NCI-H2227 treated with DMSO at 0.1 percent for 48 hours (cell line): Measurements from ENCODE around the gene BICC1.

Source experiments
- DNase-seq: peaks from one replicate; lab custom pipeline; 2025; lab: John Stamatoyannopoulos, UW

BICC1 gene

DNA sequence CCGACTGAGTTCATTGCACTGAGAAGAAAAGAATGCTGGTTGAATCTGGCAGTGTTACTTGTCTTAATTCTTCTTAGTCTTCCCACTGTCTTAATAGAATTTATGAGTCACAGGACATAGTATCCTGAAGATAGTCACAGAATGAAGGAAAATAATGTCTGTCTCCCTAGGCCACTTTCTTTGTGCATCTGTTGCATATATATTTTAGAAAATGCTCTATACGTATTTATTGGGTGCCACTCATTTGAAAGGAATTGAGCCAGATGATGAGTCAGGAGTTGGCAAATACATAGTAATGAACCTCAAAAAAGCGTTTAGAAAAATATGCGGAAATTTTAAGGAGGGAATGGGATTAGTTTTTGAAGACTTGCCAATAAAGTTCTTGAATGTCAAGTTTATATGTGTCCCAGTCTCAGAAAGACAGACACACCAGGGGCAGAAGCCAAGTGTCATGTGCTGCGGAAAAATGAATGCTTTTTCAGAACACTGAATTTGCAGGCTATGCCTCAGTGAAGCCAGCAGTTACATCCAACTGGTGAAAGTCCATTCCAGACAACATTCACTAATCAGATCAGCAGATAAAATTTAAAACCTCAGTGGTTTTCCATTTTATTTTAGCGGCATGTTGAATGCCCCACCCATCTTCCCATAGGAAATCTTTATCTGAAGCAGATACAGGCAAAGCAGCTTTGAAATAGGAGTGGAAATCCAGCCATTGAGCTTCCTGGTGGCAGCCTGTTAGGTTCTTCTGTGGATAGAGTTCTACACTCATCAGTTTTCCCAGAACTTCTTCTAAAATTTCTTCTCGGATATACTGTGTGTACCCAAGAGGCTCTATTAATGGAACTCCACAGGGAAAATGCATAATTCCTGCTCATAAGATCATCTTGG, 308.4 kb downstream of the BICC1 start:
- no peak for DNase-seq

DNA sequence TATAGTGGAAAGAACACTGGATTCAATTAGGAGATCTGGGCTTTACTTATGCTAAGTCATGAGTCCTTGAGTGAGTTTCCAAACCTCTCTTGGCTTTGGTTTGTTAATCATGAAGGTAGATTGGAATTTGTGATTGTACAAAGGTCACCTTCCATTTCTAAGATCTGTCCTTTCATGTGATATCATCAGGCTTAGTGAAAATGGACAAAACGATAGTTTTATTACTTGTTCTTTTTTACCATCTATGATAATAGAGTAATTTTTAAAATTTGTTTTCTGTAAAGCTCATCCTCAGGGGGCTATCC, 309.0 kb downstream of the BICC1 start:
- no peak for DNase-seq

DNA sequence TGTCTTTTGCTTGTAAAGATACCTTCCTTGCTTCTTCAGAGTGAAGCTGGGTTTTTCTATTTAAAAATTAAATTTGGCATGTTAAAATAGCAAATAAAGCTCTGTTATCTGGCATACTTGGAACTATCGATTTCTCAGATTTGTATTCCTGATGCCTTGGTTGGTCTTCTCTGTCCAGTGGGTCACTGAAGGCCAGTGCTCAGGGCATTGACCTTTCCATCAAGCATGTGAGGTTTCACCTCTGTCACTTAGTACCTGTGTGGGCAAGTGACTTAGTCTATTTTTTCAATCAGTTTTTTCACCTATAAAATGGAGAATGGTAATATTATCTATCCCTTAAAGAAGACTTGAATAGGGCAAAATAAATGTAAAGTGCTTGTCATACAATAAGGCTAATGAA, 311.3 kb downstream of the BICC1 start:
- no peak for DNase-seq

DNA sequence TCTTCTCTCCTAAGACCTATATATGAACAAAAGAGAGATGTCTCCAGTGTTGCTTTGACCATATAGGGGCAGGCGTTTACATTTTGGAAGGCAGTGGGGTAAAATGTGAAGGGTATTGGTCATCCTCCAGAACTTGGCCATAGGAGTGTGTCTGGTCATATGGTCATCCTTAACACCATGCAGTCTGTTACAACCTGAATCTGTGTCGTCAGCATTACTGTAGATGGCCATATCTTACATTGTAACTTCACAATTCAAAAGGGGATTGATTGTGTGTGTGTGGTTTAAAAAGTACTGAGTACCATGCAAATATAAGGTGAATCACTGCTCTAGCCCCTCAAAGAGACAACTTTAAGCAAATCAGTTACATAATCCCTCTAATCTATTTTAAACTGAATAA, 311.7 kb downstream of the BICC1 start:
- no peak for DNase-seq

DNA sequence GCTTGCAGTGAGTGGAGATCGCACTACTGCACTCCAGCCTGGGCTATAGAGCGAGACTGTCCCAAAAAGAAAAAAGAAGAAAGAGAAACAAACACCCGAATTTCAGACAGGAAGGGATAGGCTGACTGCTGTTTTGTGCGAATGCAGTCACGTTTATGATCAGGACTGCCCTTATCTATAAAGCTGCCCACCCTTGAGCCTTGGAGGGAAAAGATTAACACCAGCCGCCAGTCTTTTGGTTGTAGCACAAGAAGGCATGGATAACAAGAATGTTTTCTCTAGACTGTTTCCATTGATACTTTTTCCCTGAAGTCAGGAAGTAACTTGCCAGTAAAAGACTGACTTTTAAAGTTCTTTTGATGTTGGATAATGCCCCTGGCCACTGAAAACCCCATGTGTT, 314.0 kb downstream of the BICC1 start:
- no peak for DNase-seq

DNA sequence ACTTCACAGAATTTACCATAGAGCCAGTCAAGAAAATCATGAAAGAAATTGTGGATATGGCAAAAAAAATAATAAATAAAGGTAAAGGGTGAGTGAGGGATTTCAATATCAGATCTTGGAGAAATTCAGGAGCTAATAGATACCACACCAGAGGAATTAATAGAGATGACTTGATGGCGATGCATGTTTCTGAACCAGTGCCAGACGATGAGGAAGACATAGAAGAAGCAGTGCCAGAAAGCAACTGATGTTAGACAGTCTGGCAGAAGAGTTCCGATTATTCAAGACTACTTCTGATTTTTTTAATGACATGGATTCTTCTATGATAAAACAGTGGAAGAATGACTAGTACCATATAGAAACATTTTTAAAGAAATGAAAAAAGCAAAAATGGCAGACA, 314.7 kb downstream of the BICC1 start:
- no peak for DNase-seq

DNA sequence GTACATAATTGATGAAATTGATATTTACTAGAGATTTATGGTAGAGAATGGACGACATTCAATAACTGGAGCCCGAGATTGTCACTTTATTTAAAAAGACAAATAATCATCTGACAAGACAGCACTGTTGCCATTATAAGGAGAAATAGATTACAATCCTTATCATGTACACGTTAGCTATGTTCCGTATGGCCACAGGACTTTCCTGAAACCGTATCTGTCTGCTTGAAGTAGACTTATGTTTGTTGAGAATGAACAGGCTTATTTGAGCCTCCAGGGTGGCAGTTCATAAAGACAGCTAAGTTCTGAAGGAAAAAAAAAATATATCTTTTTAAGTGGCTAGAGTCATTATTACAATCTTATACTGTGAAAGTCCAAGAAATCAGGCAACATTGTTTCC, 317.2 kb downstream of the BICC1 start:
- no peak for DNase-seq

DNA sequence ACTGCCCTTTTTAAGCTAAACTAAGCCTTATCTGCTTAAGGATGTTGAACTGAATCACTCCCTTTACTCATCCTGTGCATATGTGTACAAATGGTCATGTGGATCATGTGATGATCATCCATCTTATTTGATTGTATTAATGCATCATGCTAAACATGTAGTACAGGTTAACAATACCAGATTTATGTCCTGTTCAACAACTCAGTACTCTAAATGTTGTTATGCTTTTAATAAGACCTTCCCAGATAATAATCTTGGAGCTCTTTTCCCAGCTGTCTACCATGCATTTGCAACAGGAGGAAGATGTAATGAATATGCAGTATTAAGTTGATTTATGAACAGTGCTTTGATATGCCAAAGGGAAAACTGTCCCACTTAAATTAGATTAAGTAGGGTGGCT, 318.0 kb downstream of the BICC1 start:
- no peak for DNase-seq

DNA sequence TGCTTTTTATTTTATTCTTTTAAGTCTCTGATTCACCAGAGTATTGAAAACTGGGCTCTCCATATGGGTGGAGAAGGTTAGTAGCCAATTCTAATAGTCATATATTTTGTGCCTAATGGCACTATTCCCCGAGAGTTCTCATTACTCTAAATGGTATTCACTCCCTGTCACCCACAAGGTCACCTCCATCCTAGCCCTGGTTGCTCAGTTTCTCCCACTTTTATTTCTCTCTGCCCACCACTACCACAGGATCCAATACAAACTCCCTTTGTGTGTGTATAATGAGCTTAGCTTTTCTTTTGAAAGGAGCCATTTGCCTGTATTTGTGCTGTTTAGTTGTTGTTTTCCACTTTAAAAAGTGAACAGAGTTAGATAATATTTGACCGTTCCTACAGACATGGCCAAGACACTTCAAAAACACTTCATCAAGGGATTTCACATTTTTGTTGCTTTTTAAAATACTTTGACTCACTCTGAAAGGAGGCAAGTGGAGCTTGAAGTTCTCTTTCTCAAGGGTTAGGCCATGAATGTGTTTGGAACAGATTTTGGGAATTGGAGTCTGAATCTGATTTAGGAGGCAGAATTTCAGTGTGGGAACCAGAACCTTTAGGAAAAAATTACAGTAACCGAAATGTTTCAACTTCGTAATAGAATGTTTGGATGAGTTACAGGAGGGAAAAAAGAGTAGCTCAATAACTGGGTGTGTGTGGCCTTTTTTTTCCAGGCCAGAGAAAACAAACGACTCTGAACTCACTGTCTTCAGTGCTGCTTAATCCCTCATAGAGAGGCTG, 321.3 kb downstream of the BICC1 start:
- no peak for DNase-seq

DNA sequence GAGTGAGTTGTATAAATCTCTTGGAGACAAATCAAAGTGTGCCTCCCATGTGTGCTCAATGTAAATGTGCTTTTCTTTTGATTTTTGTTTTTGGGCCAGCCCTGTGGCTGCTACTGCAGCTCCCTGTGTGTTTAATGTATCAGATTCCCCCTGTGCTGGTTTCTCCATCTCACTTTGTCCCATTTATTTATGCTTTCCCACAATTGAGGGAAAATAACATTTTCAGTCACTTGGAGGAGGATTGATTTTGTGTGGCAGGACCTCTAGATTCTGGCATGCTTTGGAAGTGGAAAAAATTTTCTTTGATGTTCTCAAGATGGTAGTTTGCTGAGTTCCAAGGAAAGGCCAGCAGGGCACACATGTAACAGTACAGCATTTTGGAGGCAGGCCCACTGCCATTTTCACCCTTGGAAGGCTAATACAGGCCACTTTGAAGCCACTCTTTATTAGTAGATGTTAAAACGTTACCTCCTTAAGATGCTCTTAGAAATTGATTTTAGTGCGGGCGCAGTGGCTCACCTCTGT, 323.6 kb downstream of the BICC1 start:
- no peak for DNase-seq

DNA sequence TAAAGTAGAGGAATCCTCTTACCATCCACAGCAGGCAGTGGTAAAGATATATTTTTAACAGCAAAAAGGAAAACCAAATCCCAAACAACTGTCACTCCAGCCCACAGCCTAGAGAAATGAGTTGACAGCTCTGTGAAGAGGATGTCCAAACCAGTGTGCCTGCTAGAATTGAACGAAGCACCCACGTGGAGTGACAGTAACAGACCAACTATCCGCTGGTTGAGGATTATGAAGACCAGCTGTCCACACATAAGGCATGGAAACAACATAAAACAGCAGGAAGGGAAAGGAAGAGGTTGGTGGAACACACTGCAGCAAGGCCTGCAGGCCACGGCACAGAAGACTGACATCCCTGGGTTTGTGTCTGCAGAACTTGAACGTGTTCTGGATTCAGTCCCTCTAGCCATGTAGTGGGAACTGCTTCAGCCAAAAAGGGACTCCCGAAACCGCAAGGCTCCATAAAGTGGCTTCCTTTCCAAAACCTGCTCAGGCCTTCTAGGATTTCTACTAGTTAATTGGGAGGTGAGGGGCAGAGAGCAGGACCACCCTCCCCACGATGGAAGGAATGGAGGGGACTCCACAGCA, 324.4 kb downstream of the BICC1 start:
- no peak for DNase-seq

DNA sequence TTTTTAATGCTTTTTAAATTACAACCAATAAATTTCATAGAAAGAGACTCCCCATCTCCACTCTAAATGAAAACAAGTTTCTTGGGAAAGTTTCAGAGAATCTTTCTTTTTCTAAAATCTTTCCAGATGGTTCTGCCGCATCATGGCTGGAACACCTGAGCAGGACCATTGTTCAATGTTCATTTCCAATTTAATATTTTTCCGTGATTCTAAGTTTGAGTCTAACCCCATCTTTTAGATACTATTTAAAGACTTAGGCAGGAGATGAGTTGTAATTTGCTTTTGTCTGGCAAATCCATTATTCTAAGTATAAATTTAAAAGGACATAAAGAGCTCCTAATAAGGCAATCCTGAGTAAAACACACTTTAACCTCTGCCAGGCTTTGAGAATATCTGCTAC, 325.2 kb downstream of the BICC1 start:
- no peak for DNase-seq

DNA sequence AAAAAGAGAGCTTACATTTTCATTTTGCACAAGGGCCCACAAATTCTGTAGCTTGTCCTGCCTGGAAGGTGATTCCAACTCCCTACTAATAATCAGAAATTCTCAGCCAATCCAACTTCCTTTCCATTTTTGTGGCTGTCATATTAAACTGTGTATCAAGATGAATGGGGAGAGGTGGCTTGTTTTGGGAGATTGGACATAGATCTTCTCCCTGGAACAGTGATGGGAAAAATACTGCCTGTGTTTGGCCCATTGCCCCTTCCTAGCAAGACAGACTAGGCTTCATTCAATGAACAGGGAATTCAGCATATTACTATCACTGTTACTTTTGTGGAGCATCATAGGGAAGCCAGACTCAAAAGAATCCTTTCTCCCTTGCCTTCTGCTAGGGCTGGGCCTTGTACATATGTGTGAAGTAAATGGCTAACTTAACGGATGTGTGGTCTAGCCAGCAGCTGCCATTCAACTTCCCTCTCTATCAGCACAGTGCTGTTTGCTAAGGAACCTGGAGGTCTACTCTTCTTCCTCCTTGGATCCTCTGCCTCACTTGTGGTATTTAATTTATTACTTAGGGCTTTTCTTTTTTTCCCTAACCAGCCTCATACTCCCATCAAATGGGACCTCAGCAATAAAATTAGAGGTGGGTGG, 326.0 kb downstream of the BICC1 start:
- no peak for DNase-seq

DNA sequence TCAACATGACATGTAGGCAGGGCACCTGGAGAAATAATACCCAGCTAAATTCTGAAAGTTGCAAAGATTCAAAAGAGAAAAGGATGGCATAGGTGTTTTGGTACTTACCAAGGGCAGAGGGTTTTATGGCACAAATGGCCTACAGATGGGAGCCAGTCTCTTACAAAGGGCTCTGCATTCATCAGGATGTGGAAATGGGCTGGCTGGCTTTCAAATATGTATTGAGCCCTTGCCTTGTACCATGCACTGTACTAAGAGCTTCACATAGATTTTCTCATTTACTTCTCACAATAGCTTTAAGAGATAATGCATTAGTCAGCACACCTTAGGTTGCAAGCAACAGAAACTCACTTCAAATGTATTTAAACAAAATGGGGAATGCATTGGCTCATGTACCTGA, 327.1 kb downstream of the BICC1 start:
- DNase-seq, result no peak

DNA sequence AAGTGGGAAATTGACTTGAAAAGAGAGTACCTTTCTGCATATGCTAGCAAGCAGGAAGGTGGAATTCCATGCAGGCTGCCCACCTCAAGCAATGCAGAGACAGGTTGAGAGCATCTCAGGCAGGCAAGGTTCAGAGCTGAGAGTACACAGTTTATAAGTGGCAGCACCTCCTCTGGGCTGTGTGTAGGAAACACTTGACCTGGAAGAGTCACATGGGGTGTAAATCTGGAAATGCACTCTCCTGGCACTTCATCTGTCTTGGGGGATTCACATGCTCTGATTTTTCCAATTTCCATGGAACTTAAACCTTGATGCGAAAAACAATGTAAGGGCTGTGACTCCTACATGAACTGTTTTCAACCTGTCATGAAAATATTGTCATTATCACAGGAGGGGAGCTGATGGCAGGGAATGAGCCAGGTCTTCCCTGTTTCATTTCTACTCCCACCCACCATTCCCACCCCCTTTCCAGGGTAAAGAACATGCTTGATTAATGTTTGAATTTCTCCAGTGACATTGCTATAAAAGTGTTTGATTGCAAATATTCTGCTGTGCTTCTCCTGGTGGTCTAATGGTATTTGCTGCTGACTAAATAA, 328.3 kb downstream of the BICC1 start:
- DNase-seq, result peak; percentile 2

DNA sequence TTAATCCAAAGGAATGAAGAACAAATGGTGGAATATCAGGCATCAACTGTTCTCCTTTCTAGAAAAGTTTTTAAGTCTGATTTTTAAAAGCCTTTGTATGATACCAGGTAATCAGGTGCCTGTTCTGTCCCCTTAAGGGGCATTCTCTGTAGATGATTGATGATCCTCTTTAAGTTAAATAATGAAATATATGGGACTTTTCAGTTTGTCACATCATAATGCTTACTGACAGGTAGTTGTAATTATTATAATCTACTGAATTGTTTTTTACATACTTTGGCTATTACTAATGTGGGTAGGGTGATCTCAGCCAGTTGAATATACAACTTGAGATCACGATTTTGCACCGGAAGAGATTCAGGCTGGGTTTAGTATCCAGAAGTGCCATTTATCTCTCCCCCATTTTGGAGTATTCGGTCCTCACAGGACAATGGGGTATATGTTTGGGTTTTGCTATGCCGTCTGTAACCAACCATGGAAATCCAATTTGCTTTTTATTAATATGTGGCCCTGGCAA, 330.2 kb downstream of the BICC1 start:
- DNase-seq, result no peak

DNA sequence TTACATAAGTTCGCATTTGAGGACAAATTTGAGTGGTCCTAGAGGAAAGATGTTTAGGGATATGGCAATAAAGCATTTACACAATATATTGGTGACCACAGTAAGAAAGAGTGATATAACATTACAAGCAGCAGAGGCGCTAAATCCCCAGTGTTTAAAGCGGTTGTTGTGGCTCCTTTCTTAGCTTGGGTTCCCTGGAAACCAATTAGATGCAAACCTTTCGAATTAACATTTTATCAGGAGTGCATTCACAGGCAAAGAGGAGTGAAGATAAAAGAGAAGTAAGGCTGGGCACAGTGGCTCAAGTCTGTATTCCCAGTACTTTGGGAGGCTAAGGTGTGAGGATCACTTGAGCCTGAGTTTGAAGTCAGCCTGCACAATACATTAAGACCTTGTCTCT, 331.1 kb downstream of the BICC1 start:
- no peak for DNase-seq

DNA sequence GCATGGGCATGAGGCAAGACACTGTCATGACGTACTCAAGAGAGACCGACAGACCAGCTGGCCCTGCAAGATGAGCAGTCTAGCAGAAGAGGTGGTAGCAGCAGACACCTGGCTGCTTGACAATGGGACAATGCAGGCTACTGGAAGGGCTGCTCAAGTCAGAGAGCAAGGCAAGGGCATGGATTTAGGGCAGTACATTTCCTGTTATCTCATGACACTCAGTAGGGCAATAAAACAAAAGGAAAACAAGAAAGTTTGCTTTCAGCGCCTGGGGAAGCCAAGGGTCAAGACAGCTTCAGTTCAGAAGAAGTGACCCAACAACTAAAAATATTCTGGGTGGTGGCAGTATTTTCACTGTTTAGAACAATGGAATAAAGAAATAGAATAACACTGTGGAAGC, 332.0 kb downstream of the BICC1 start:
- no peak for DNase-seq

DNA sequence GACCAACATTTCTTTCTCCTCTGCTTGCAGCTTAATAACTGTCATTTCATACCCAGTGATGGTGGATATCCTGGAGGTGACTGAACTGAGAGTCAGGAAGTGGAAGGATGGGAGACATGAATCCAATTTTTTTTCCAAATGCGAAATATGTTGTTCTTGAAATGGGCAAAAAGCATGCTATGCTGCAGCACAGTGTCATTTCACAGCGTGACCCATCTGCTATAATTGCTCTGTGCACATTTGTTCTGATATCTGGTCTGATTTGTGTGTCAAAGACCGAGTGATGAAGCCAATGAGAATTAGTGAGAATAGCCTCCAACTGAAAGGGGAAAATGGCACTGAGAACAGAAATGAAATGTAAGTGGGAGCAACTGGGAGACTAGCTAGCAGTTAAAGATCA, 334.2 kb downstream of the BICC1 start:
- DNase-seq, result no peak

DNA sequence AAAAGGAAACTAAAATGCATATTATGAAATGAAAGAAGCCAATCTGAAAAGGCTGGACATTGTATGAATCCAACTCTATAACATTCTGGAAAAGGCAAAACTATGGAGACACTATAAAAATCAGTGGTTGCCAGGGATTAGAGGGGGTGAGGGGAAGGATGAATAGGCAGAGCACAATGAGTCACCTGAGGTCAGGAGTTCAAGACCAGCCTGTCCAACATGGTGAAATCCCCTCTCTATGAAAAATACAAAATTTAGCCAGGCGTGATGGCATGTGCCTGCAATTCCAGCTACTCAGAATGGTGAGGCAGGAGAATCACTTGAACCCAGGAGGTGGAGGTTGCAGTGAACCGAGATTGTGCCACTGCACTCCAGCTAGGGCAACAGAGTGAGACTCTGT, 338.9 kb downstream of the BICC1 start:
- no peak for DNase-seq

DNA sequence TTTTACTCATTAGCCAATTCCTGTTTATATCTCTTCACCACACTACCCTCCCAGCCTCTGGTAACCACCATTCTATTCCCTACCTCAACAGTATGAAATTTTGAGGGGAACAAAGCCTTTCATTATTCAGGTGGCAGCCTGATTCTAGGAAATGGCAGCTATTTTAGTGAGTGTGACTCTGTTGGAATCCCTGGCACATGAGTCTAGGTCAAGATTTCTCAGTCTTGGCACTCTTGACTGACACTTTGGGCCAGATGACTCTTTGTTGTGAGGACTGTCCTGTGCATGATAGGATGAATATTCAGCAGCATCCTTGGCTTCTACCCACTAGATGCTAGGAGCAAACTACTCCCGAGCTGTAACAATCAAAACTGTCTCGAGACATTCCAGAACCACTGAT, 341.0 kb downstream of the BICC1 start:
- DNase-seq, result no peak

DNA sequence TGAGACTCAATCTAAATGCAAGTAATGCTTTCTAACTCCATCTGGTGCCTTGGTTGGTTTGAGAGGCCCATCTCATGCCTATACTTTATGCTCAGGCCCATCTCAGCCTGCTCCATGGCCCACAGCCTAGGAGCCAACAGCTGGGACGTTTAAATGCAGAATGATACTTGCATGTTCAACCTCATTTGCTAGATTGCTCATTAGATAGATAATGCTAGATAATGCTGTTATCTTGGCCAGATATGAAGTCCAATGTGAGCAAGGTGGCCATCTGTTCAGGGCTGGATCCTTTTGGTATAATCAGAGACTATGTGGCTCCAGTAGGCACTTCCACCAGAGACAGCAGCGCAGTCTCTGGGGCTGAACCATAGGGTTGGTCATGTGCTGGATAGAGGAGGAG, 342.1 kb downstream of the BICC1 start:
- DNase-seq, result no peak
